Activated CD4-positive, CD25-positive, alpha-beta regulatory T cell treated with anti-CD3 and anti-CD28 coated beads, Interleukin-2, amount 50 U/mL, for 24 hours (primary cell): ENCODE results near the gene PEX14.
A peak's percentile ranks its signal among the peaks of the same experiment; 100 is the strongest.
"Not testable (repeated sequence)": the region's sequence is repeated elsewhere in the genome, so short reads cannot be mapped to it uniquely, and the experiment has no call there.

ENCODE experiments used
- ATAC-seq, 2 donors: fragments of 150-1000 bp; cut with Tn5 transposase; one replicate each; pipeline ENCODE4 v1.10.0; 2021; ENCODE audit warnings: mild to moderate bottlenecking in 1 of 2, moderate library complexity in 1 of 2

Gene PEX14

DNA sequence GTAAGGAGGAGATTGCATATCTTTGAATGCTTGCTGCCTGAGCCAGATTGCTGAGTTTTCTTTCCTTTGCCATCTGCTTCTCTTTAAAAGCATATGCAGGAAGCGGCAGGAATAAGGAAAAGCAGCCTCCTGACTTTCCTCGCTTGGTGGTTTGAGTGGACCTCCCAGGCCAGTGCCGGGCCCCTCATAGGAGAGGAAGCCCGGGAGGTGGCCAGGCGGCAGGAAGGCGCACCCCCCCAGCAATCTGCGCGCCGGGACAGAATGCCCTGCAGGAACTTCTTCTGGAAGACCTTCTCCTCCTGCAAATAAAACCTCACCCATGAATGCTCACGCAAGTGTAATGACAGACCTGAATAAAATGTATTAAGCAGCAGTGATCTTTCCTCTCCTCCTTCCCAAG lies 23.5 kb upstream of the PEX14 start:
- no peak for ATAC-seq

DNA sequence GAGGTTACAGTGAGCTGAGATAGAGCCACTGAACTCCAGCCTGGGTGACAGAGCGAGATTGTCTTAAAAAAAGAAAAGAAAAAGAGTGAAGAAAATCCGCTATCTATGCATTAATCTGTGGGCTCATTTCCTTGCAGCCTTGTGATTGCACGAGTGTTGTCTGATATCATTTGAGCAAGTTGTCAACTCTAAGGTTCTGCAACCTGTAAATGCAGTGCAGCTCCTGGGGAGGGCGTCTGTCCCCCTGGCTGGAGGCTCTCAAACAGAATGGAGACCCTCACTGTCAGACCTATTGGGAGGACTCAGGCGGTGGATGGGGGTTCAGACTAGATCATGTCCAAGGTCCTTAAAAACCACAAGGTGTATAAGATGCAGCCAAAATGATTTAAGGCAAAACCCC lies 18.7 kb upstream of the PEX14 start:
- no peak for ATAC-seq

DNA sequence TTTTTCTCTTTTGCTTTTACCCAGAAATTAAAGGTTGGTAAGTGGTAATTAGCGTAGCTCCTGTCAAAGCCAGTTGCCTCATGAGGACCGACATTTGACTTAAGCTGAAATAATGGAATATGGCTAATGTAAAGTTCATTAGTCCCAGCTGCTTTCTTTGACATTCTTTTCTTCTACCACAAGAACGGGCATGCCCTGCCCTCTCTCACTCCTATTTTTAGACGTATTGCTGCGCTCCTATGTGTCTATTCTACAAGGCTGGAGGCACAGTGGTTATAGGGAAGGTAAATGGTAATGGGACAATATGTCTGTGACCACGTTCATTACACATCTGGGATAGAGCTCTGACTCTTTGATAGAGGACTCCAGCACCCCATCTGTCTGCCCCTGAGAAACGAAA lies 18.1 kb upstream of the PEX14 start:
- no peak for ATAC-seq

- not testable (repeated sequence) for ATAC-seq
Observed at GRCh38 chr1:10457462-10457861, 17.3 kb upstream of the PEX14 start.

DNA sequence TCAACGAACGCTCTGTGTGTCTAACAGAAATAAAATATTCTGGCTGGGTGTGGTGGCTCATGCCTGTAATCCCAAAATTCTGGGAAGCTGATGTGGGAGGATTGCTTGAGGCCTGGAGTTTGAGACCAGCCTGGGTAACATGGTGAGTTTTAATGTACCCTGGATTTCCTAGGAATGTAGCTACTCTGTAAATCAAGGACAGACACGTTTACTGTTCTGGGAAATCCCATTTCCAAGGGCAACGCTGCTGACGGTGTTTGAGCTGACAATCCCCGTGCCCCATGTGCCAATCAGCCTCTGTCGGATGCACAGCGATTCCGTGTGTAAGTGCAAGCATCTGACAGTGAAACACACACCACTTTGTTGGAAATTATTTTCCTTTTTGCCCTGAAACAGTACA lies 16.9 kb upstream of the PEX14 start:
- no peak for ATAC-seq

DNA sequence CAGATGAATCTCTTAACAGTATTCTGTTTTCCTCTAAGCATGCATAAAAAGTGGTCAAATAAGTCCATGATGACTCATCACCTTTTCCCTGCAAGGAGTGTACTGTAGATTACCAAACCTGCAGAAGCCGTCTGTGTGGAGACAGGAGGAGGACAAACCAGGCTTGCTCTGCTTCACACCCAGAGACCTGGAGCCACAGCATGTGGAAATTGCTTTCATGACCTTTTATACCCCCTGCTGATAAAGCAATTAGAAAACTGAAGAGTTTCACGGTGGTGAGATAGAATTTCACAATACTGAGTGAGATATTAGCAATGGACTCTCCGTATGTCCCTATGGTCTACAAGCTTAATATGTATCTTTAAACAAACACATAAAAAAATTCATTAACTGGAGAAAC lies 15.6 kb upstream of the PEX14 start:
- no peak for ATAC-seq

- no peak for ATAC-seq
Observed at GRCh38 chr1:10467078-10467477, 7.7 kb upstream of the PEX14 start.

GRCh38 chr1:10470043-10470442 lies 4.7 kb upstream of the PEX14 start:
- no peak for ATAC-seq

DNA sequence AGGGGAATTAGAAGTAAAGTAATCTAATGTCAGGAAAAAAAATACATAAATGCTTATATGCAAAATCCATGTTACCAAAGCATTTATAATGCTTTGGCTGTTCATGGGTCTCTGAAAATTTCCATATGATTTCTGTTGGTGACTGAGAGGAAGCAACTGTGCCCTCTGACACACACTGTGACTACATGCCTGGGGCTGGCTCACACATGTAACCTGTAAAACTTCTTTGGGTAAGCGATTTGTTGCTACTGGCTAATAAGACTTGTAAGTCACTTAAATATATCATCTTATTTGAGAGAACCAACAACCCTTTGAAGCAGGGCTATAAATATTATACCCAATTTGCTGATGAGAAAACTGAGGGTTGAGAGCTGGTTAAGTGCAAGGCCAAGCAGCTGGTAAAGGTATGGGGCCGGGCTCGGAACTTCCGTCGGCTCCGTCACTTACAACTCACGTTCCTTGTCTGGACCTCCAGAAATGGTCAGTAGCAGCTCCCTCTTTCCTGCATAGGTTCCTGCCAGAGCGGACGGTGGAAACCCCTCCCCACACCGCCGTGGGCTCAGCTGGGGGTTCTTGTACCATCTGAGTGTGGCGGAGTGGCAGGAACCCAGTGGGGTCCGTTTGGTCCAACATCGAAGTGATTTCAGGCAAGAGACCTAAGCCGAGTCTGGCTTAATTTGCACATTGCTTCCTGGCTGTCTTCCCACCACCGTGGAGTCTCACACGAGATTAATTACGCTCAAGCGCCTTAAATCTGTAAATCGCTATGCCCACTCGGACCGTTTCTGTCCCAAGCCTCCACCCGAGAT lies 3.1 kb upstream of the PEX14 start:
- no peak for ATAC-seq

DNA sequence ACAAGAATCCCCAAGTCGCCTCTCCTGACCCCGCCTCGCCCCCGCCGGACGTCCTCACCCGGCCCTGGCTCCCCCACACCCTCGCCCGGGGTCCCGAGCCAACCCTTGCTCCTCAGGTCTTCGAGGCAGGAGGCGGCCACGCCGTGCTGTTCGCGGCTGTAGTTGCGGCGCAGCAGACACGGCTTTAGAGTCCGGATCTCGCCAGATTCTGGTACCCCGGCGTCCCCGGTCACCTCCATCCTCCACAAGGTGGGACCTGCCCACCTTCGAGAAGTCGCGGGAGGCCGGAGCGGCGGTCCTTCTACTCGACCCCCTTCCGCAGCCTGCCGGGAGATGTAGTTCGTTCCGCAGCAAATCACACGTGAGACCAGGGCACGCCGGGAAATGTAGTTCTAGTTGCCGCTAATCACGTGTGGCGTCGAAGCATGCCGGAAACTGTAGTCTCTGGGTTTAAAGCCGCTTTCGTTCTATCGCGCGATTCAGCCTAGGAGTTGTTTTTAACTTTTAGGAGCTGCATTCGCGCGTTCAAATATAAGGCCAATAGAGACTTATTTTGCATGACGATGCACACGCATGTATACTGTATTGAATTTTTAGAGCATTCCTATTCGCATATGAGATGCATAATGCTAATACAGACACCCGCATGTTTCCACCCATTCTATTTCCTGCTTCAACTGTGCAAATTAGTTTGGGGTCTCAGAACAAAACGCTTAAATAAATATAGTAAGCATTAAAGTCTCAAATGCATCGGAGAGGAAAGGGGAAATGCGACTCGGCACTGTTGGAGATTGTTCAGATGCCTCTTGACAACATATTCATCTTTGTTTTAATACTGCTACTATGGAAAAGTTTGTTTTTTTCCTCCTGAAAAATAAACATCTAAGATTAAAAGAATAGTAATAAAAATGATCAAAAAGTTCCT lies 2.3 kb upstream of the PEX14 start, which contains the start of gene DFFA:
TSS of gene DFFA (minus strand) at position 310 of the 925 bp plus-strand sequence. CDS start at position 239, 71 bp downstream.
- ATAC-seq = peak; percentile 86 to 87

DNA sequence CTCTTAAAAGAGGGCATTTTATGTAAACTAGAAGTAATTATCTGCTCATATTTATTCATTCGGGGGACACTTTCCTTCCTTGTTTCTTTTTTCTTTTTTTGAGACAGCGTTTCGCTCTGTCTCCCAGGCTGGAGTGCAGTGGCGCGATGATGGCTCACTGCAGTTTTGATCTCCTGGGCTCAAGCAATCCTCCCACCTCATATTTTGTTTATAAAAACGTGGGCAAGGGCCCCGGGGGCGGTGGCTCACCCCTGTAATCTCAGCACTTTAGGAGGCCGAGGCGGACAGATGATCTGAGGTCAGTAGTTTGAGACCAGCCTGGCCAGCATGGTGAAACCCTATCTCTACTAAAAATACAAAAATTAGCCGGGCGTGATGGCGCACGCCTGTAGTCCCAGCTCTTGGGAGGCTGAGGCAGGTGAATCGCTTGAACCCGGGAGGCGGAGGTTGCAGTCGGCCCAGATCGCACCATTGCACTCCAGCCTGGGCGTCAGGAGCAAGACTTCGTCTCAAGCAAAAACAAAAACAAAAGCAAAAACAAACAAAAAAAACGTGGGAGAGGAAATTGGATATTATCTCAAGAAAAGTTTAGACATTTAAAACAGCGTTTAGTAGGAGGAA lies 1.5 kb upstream of the PEX14 start:
- no peak for ATAC-seq

- not testable (repeated sequence) for ATAC-seq
Observed at GRCh38 chr1:10474309-10474612, 489 bp upstream of the PEX14 start.

DNA sequence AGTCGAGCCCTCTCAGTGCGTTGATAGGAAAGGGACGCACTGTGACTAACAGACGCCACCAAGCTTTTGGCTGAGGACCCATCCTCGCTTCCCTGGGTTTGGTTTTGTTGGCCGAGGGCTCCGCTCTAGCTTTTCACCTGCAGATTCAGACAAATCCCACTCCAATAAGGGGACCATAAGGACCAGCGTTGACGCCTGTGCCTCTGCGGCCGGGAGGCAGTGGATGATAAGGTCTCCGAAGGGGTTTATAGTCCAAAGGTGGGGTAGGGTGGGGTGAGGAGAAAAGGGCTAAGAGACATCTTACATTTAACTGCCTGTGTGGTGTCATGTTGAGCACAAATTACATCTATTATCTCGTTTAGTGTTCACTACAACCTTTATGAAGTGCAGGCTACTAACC lies 760 bp downstream of the PEX14 start:
- ATAC-seq = no peak

- no peak for ATAC-seq
Observed at GRCh38 chr1:10479296-10479695, 4.5 kb downstream of the PEX14 start.

GRCh38 chr1:10480614-10481013 lies 5.9 kb downstream of the PEX14 start:
- ATAC-seq = no peak

DNA sequence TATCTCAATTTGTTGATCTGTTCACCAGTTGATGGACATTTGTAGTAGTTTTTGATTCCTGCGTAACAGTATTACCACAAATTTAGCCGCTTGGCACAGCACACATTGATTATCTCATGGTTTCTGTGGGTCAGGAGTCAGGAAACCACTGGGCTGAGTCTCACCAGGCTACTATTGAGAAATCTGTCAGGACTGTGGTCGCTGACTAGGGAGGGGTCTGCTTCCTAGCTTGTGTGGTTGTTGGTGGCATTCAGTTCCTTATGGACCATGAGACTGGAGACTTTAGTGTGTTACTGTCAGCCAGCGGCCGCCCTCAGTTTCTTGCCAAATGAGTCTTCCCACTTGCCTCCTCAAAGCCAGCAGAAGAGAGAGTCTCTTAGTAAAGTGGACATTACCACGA lies 9.8 kb downstream of the PEX14 start:
- ATAC-seq = no peak

DNA sequence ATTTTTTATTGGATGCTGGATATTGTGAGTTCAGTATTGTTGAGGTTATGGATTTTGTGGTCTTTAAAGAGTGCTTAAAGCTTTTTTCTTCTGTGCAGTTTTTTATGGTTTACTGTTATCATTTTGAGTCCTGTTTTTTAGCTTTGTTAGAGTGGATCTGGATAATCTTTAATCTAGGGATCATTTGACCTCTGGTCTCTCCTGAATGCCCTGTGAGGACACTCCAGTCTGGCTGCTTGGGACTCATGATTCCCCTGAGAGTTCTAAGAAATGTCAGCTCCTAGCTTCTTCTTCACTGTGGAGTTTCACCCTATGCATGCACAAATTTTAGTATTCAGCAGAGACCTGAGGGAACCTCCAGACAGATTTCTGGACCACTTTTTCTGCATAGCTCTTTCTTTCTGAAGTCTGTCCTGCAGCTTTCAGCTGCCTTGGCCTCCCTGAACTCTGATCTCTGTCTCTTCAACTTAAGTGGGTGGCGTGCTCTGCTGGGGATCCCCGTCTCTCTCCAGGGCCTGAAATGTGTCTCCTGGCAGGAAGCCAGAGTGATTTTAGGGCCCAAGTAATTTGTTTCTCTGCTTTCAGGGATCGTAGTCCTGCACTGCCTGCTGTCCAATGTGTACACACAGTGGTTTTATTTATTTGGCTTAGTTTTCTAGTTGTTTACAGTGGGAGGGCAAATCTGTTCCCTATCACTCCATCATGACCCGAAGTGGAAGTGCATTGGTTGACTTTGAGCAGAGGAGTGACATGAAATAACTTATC lies 14.7 kb downstream of the PEX14 start:
- no peak for ATAC-seq

- ATAC-seq = no peak
Observed at GRCh38 chr1:10490286-10490970, 15.7 kb downstream of the PEX14 start.

DNA sequence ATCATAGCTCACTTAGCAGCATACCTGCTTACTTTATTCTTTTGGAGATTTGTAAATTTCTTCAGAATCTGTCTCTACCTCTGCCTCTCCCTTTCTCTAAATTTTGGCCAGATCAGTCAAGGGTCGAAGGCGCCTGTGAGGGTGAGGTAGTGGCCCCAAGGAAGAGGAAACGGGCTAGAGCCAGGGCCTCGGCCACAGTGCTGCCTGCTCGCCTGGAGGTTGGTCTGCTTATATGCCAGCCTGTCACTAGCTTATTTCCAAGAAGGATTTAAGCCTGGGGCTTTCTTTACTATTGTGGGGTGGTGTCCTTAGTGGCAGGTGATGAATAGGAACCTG lies 19.6 kb downstream of the PEX14 start:
- no peak for ATAC-seq

DNA sequence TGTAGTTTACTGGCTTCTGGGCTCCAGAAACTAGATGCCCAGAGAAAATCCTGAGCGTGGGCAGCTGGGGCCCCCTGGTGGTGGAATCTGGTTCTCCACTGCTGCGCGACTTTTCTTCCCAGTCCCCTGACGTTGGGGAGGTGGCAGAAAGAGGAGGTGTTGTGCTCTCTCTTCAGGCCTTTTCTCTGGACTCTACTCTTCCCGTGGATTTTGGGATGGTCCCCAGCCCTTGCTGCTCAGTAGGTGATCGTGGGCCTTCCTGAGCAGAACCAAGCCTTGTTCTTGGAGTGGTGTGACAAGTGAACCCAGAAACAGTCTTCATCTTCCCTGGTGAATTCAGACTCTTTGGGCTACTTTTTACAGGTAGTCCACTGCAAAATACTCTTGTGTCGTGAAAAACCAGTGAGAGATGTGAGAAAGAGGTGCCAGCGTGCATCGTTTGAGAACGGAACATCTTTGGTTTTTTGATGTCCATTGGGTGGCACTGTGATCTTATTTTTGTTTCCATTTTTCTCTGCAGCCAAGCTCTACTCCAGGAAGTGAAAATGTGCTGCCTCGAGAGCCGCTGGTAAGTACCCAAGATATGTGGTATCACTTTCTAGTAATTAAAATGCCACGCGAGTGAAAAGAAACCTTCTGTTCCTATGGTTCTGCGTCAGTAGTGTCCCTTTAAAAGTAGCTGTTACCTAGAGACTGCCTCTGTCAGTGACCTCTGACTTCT lies 20.2 kb downstream of the PEX14 start:
- peak; percentile 92 to 94 for ATAC-seq

- no peak for ATAC-seq
Observed at GRCh38 chr1:10495475-10495817, 20.7 kb downstream of the PEX14 start.

GRCh38 chr1:10495952-10496351 lies 21.2 kb downstream of the PEX14 start:
- ATAC-seq = no peak
